Fibroblast of skin of right biceps (primary cell): ENCODE data around the gene CTIF.

Experiments used
- DNase-seq: peaks from one replicate; pipeline ENCODE4 v3.0.0-alpha.2; 2013

CTIF gene

DNA sequence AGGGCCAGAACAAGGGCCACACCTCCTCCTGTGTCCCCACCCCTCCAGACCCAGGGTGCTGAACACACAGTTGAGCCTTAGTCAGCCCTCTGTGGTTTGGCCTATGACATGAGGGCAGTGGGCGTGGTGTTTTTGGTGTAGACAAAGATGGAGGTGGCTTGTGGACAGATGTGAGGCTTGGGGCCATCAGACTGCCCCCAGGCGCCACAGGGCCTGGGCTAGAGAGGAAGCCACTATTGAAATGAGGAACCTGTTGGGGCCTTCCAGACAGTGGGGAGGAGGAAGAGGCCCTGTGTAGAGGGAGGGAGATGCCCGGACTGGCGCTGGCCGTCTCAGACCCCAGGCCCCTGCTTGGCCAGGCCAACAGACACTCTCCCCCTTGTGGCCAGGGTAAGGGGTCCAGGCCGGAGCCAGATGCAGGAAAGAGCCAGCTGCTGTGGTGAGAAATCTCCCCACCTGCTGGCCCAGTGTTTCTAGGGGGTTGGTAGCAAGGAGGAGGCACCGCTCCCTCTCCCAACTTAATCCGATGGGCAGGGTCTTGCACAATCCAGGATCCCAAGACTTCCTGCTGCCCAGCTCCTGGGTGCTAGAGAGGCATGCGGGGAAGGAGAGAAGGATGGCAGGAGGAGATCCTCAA lies 358.2 kb downstream of the CTIF start:
- no peak for DNase-seq

DNA sequence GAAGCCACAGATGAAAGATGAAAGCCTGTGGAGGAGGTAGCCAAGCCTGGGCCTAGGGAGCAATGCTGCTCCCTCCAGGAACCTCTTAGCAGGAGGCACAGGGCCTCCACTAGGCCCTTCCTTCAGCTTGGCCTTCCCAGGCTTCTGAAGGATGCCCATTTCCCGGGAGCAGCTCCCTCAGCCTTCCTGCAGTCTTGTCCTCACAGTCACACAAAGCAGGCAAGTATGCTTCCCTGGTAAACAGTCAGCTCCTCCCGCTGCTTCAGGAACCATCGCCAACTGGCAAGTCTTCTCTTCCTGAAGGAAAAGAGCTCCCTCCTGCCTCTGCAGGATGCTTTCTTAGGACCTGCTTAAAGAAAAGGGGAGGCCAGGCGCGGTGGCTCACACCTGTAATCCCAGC lies 358.7 kb downstream of the CTIF start:
- DNase-seq = peak; percentile 36

DNA sequence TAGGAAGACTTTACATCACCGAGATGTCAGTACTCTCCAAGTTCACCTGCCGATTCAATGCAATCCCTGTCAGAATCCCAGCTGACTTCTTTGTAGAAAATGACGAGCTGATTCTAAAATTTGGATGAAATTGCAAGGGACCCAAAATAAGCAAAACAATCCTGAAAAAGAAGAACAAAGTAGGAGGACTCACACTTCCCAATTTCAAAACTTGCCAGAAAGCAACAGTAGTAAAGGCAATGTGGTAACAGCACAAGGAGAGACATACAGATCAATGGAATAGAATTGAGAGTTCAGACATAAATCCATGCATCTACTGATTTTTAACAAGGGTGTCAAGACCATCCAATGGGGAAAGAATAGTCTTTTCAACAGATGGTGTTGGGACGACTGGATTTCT lies 359.7 kb downstream of the CTIF start:
- DNase-seq = no peak

DNA sequence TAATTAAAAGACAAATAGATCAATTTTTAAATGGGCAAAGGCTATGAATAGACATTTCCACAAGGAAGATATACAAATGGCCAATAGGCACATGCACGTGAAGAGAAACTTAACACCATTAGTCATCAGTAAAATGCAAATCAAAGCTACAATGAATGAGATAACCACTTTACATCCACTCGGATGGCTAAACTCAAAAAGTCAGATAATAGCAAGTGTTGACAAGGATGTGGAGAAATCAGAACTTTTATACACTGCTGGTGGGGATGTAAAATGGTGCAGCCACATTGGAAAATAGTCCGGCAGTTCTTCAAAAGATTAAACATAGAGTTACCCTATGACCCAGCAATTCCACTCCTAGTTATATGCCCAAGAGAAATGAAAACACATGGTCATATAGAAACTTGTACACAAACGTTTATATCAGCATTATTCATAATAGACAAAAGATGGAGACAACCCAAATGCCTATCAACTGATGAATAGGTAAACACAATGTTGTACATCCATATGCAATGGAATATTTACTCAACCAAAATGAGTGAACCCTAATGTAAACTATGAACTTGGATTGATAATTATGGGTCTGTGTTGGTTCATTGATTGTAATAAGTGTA lies 360.8 kb downstream of the CTIF start:
- DNase-seq = no peak

DNA sequence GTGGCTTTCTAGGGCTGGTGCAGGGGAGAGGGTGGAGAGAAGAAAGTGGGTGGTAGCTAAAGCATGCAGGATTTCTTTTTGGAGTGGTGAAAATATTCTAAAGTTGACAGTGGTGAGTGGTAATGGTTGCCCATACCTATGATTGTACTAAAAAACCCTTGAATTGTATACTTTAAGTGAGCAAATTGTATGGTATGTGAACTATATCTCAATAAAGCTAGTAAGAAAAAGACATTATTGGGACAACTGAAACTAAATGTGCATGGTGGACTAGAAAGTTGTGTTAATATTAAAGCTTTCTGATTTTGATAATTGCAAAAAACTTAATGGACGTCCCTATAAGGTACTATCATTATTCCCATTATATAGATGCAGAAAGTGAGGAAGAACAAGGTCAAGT lies 361.6 kb downstream of the CTIF start:
- no peak for DNase-seq

DNA sequence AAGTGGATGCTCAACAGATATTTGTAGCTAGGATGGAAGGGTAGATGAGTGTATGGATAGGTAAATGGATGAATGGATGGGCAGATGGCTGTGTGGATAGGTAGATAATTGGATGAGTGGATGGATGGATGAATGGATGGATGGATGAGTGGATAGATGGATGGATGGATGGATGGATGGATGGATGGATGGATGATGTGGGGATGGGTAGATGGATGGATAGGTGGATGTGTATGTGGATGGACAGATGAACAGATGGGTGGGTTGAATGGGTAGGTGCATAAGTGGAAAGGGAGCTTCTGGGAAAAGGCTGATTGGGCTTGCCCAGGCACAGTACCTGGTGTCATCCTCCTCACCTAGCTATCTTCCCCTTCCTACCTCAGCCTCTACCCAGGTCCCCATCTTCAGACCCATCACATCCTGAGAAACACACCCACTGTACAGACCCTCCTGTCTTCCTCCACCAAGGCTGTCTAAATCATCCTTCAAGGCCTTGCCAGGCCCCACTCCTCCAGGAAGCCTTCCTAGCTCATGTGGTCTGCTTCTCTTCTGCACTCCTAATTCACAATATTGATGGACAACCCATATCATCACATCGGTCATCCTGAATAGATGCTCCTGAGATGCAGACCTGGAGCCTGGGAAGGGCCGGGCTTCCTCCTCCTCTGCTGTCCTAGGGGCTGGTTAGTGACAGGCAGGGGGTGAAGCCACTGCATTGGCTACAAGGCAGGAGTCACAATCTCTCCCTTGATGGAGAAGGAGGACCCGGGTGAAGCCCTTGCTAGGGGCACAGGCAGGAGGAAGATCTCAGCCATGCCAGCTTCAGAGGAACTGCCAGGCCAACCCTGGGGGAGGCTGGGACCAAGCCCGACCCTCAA lies 362.6 kb downstream of the CTIF start:
- DNase-seq = no peak

DNA sequence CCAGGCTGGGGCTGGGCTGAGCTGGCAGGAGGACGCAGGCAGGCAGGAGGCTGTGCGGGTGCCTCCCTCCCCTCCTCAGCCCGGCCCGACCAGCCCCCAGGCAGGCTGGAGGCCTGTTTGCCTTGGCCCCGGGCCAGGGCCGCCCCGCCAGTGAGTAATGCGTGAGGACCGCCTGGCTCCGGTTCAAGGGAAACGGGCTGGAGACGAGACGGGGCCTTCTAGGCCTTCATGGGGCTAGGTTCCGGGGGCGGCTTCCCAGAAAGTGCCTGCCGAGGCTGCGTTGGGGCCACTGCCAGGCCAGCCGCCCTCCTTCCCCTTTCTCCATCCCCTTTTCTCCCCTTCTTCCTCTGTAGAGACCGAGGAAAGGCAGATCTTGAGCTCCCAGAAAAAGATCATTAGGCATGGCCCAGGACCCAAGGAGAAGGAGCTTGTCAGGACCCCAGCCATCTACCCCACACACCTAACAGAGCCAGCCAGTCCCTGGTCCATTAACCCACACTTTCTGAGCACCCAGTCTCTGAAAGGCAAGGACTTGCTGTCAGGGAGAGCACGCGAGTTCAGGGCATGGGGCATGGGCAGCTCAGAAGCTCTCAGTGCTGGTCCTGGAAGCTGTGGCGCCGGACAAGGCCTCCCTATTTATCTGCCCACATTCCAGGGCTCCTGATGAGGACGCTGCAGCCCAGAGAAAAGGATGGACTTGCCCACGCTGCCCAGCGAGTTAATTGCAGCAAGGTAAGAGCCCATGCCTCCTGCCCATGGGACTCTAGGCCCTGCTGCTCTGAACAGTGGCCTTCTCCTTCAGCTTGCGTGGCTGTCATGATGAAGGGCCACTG lies 363.4 kb downstream of the CTIF start:
- peak; percentile 98 for DNase-seq

DNA sequence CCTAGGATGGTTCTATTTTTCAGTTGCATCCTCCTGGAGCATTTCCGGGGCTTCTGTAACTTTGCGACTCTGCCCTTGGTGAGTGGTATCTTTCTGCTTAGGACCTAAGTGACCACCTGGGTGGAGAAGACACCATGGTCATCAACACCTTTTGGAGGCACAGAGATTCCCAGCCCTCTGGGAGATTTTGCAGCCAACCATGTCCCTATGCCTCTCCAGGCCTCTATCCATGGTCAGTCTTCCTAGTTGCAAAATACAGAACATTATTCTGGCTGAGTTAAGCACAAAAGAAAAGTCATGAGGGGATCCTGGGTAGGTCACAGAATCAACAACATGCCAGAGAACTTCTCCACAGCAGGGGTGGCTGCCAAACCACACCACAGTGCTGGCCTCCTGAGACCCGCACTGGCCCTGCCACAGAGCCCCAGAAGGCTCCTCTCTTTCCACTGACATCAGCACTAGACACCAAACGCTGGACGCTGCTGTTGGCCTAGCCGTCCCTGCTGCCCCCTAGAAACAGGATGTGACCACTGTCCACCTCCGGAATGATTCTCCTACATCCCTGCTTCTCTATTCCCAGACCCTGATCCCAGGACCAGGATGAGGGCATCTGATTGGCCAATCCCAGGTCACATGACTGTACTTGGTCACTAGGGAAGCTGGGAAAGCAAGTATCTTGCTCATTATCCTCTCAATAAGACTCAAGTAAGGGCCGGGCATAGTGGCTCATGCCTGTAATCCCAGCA lies 364.2 kb downstream of the CTIF start:
- peak; percentile 65 for DNase-seq

DNA sequence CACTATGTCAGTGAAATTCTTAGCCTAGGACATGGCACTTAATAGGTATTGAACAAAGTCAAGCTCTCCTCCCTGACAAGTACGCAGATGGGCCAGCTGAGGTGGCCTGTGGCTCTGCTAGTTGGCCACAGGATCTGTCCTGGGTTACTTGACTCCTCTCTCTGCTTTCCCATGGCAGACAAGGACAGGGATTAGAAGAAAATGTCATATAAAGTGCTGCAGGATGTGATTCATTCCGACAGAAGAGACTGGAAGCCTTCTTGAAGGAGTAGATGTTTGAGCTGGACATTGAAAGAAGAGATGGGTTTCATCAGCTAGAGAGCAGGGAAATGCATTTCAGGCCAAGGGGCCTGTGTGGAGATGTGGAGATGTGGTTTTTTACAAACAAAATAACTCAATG lies 365.3 kb downstream of the CTIF start:
- DNase-seq = peak; percentile 61

DNA sequence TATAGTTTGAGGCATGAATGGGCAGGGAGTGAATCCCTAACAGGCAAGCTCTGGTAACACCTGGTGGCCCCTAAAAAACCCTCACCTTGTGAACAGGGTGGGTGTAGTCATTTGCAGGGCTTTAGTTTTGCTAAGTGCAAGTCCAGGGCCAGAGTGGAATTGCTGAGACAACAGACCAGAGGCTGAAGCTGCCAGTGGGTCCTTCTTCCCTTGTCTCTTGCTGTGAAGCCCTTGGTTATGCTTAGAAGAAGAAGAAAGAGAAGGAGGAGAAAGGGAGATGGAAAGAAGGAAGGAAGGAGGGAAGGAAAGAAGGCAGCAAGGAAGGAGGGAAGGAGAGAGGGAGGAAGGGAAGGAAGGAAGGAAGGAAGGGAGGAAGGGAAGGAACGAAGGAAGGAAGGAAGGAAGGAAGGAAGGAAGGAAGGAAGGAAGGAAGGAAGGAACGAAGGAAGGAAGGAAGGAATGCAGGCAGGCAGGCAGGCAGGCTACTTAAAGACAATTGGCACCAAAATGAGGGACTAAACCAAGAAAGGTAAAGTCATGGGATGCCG lies 366.1 kb downstream of the CTIF start:
- DNase-seq = no peak

DNA sequence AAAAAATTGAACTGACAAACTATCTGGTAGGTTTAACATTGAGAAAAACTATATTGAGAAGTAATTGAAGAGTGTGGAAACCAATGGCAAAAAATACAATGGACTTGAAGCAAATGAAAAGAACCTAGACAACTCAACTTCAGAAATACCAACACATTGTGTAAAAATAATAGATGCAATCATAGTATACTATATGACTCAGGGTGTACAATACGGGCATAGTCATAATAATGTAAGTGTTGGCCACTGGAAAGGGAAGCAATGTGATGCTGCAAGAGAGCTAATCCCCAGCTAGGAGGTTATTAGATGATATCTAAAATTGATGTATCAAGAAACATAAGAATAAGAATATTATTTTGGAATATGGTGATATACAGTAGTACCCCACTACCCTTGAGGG lies 366.7 kb downstream of the CTIF start:
- DNase-seq = peak; percentile 58

DNA sequence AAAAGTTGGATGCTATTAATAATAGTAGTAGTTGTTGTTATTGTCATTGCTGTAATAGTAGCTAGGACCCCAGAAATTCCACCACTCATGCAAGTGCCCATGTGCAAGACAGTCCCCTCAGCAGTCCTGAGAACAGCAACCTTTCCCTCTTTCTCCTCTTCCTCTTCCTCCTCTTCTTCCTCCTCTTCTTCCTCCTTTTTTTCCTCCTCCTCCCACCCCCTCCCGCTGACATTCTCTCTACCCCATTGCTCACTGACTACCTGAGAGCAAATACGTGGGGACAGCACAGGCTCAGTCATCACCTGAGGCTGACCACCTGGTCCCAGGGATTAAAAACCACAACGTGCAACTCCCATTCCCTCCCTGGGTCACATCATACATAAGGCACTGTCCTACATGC lies 370.1 kb downstream of the CTIF start:
- no peak for DNase-seq

DNA sequence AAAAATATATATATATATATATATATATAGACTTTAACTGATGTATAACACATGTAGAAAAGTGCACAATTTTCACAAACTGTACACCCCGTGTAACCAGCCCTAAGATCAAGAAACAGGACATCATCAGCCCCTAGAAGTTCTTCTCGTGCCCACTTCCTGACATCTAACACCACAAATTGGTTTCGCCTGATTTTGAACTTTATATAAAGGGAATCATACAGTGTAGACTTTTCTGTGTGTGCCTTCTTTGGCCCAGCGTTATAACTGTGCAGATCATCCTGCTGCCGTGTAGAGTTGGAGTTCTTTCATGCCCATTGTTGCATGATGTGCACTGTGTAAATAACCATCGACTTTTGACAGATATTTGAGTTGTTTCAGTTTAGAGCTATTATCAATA lies 370.9 kb downstream of the CTIF start:
- no peak for DNase-seq

DNA sequence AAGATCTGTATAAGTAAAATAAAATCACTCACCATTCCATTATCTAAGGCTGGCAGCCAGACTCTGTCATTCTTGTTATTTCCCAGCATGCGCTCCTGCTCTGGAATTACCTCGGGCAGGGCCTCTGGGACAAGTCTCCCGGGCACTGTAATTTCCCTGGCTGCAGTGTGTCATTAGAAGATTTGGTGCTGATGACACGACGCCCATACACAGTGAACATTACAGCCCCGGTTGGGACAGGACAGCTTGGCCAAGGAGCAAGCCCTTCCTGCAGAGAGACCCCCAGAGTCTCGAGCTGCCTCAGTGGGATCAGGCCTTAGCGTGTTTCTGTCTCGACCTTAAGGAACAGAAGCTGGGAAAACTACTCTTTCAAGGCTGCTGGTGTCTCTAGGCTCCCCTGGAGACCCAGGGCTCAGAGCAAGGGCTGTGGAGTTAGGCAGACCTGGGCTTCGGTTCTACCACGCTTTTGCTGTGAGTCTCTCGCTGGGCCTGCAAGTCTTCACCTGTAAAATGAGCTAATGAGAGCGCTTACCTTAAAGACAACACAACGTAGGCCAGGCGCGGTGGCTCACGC lies 372.2 kb downstream of the CTIF start:
- DNase-seq = no peak
